GM12892 (cell line): ENCODE results near the gene HDAC1.

ENCODE experiments used
- DNase-seq: peaks from one replicate; pipeline ENCODE4 v3.0.0; 2011; ENCODE audit not compliant: insufficient read length
- FAIRE-seq: peaks from 2 replicates; lab custom pipeline; 2011; peaks lifted over from hg19 to GRCh38; lab: Jason Lieb, UNC
- POLR2A ChIP-seq: IDR thresholded peaks from 2 replicates; pipeline ENCODE4 v1.6.1; 2011; ENCODE audit warnings: low read depth, low read length, control low read depth
- POLR2AphosphoS5 ChIP-seq: IDR thresholded peaks from 2 replicates; pipeline ENCODE4 v1.6.1; 2011; ENCODE audit warnings: low read depth, low read length, control low read depth
- TAF1 ChIP-seq: IDR thresholded peaks from 2 replicates; pipeline ENCODE4 v1.6.1; 2011; ENCODE audit warnings: low read depth, mild to moderate bottlenecking, control low read depth, low read length, borderline replicate concordance

HDAC1 gene

DNA sequence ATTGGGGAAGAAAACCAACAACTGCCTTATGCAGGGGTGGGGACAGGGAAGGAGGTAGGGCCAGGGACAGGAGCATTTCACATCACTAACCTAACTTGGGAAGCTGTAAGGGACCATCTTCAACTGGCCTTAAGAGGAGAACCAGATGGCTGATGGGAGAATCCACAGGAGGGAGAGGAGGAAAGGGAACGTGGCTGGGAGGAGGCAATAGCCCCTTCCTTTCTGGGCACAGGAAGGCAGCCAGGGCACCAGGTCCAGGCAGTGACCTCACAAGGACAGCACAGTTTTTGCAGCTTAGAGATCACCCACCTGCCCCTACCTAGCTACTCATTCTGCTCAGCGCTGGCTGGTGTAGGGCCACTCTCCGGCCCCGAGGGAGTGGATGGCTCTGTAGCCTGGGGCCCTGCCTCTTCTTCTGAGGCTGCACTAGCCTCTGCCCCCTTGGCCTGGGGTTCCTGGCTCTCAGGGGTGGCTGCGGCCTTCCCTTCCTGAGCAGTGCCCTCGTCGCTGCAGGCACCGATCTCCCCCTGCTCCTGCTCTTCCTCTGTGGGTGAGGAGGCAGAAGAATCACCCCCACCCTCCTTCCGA lies 42.5 kb downstream of the HDAC1 start:
- FAIRE-seq: no peak
- DNase-seq: no peak
- TF ChIP-seq TAF1 (no peak), POLR2A (peak; percentile 64), POLR2AphosphoS5 (peak; percentile 85)

DNA sequence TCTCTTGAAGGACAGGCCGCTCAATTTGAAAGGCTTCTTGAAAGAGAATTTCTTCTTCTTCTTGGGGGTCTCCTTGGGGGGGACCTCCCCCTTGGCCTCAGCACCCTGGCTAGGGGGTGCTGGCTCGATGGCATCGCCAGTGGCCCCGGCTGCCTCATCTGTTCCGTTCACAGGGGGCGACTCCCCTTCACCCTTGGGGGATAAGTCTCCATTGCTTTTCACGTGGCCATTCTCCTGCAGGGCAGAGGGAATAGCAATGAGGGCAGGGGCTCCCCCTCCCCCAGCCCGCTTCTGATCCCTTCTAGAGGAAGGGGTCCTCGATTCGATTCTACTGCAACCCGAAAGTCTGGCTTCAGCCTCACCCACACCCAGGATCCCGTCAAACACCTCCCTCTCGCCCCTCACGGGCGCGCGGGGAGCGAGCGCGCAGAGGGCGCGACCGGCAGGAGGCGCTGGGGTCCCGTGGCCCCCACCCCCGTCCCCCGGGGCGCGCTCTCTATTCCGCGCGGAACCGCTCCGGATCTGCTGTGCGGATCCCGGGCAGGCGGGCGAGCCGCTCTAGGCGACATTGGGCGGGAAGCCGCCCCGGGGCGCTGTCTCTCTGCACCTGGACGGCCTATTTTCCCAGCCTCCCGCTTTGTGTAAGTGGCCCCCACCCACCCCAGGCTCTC lies 43.1 kb downstream of the HDAC1 start:
- TF ChIP-seq POLR2AphosphoS5 (no peak), TAF1 (no peak), POLR2A (no peak)
- DNase-seq (peak; percentile 57), FAIRE-seq (peak; percentile 78)

DNA sequence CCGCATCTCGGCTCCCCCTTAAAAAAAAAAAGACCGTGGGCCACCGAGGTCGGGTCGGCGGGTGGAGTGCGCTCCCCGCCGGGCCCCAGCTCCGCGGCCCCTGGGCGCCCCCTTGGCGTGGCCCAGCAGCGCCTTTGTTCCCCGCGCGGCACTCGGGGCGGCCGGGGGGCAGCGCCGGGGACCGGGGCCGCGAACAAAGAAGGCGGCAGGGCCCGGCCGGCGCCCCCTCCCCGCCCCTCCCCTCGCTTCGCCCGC lies 43.6 kb downstream of the HDAC1 start:
- FAIRE-seq: no peak
- no peak for DNase-seq
- TF ChIP-seq TAF1 (no peak), POLR2AphosphoS5 (no peak), POLR2A (no peak)

DNA sequence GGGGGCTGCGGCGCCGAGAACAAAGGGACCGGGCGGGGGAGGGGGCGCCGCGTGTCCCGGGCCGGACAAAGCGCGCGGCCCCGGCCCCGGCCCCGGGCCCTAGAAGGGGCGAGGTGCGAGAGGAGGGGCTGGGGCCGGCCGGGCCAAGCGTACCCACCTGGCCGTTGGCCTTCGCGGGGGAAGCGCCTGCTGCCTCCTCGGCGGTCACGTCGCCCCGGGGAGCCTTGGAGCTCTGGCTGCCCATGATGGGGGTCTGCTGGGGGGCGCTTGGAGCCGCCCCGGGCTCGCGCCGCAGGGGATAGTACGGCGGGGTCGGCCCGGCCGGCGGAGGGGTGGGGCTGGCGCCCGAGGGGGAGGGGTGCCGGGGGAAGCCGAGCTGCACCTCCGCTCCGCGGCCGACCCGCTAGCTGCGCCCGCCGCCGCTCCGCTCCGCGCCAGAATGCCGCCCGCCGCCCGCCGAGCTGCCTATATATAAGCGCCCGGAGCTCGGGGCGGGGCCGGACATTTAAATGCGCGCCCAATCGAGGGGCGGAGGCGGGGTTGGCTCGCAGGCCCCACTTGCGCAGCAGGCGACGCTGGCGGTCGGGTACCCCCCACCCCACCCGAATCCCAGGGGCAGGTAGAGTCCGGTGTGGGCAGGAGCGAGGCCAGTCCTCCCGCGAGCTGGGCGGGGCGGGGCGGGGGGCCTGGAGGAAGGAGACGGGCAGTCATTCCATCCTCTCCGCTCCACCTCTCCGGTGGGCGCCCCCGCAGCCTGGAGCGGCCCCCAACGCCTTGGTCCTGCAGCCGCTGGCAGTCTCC lies 44.1 kb downstream of the HDAC1 start, which contains the start of gene MARCKSL1:
Gene MARCKSL1 (minus strand): TSS at position 444 of the 801 bp plus-strand sequence. CDS start 200 bp downstream, at position 244.
- DNase-seq (peak; percentile 75), FAIRE-seq (peak; percentile 70)
- TF ChIP-seq POLR2AphosphoS5 (peak; percentile 88), POLR2A (peak; percentile 96), TAF1 (peak; percentile 93)

DNA sequence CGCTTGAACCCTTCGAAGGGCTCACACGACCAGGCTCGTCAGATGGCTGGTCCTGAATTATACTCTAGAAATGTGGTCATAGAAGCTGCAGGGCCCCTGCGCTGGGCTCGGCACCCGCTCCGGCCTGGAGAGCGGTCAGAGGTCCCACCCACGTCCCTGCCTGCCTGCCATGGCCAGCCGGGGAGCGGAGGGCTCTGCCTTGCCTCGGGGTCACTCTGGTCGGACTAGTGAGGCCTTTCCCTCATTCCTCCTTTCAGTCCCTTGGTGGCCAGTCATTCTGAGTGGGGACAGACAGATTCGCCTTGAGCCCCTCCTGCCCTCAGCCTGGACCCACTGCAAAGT lies 44.7 kb downstream of the HDAC1 start:
- TF ChIP-seq POLR2A (no peak), POLR2AphosphoS5 (no peak), TAF1 (no peak)
- peak; percentile 84 for FAIRE-seq

DNA sequence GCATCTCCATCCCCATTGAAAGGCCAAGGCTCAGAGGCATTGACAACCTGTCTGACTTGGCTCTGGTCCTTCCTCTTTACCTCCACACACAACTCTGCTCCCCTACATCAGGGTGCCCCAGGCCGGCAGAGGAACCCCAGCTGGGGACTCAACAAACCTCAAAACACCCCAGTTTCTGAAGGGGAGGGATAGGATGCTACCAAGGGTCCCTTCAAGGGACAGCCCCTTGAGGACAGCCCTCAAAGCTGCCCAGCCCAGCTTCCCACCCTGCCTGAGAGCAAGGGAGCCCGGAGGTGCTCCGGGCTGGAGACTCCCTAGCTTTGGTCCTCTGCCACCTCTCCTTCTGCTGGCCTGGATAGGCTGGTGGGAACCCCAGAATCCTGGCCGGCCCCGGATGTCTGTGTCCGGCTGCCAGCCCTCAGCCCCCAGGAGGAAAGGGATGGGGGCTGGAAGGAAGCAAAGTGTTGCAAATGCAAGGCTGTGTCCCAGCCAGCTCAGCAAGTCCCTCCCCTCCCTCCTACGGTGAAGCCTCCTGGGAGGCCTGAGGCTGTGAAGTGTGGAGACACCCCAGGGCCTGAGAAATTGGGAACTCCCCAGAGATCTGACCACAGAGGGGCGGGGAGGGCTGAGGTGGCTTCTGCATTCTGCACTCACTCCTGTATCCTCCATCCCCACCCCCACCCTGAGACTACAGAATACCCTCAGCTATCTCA lies 45.2 kb downstream of the HDAC1 start:
- peak; percentile 60 for DNase-seq
- no peak for TF ChIP-seq POLR2A
- TF ChIP-seq TAF1: no peak
- TF ChIP-seq POLR2AphosphoS5: no peak
- FAIRE-seq: peak; percentile 94

More for the DNA sequence above, 44.7 kb downstream of the HDAC1 start:
- no peak for DNase-seq

DNA sequence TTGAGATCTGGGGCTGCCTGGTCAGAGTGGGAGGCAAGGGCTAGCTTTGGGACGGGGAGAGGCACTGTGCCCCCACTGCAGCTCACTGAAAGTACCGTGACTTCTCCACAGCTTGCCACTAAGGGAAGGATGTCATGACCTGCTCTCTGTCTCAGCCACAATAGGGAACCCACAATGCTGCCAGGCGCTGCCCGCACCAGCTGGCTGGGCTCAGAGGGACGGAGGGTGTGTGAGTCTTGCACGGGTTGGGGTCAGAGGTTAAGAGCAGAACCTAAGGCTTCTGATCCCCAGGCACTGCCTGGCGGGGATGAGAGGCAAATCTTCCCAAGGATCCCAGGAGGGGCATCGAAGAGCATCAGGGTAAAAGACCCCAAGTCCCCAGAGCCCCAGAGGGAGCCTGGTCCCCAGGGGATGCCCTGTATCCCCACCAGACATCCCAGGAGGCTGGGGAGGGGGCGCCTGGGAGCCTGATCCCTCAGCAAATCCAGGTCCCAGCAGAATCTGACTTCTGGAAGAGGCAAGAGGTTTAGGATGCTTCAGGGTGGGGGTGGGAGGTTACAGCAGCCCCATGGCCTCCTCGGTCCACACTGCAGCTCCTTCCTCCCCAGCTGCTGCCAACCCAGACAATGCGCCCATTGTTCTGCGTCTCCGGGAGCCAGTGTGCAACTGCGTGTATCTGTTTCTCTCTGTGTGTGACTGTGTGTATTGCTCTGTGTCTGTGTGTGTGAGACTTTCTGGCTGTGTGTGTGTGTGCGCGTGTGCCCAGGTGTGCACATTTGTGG lies 46.2 kb downstream of the HDAC1 start:
- FAIRE-seq: peak; percentile 78
- DNase-seq: no peak

DNA sequence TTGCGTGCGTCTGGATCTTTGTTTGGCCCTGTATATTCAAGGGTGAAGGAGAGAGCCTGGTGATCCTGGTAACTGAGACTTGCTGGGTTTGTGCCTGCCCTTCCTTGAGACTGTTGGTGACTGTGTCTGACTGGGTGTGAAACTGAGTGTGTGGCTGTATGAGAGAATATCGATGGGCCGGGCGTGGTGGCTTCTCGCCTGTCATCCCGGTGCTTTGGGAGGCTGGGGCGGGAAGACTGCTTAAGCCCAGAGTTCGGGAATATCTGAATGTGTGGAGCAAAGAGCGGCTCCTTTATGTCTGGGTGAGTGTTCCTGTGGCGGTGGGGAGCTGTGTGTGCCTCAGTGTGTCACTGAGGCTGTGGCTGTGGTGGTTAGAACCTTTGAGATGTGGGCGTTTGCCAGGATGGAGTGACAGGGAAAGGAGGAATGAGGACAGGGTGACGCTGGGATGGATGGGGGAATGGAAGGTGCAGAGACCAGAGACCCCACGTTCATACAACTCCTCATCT lies 46.8 kb downstream of the HDAC1 start:
- no peak for TF ChIP-seq POLR2AphosphoS5
- TF ChIP-seq TAF1: no peak
- no peak for TF ChIP-seq POLR2A
- DNase-seq (no peak), FAIRE-seq (peak; percentile 74)

More for the DNA sequence above, 46.2 kb downstream of the HDAC1 start:
- TF ChIP-seq POLR2AphosphoS5 (no peak), POLR2A (no peak), TAF1 (no peak)

DNA sequence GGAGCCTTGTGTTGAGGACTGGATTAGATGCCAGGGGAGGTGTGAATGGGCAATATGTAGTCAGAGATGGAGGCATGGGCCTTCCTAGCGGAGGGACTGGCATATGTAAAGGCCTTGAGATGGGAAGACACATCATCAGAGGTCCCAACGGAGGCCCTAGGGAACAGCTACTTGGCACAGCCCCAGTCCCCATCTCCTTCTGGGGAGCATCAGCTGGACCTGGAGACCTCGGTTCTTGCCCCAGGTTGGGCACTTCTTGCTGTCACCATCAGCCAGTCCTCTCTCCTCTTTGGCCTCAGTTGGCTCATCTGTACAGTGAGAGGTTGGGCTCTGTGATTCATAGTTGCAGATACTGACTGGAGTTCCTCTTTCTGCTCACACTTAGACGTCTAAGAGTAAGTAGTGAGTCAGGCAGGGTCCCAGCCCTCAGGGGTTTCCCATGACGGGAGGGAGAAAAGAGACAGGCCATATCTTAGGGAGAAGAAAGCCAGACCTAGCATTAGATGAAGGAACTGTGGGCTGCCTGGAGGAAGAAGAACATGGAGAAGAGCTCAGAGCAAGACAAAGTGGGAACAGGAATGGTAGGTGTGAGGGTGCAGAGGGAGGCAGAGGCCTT lies 47.6 kb downstream of the HDAC1 start:
- FAIRE-seq: peak; percentile 88
- no peak for DNase-seq
- TF ChIP-seq POLR2AphosphoS5: no peak

DNA sequence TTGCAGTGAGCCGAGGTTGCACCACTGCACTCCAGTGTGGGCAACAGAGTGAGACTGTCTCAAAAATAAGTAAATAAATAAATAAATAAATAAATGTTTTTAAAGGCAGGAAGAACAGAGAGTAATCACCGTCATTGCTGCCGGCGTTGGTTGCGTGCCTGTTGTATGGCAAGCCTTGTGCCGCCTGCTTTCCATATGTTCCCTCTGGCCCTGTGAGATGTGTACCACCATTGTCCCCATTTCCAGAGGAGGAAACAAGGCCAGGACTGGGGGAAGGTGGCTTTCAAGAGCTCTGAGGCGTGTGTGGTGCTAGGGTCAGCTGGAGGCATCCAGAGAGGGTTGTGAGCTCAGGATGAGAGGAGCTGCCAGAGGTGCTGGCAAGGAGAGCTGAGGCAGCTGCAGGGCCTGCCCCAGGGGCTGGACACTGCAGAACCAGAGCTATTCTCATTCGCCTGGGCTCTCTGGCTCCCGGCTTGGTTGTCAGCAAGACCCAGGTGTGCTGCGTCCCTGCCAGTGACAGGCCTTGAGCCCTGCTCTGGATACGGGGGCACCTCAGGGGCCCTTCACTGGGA lies 49.4 kb downstream of the HDAC1 start:
- no peak for FAIRE-seq

More for the DNA sequence above, 49.4 kb downstream of the HDAC1 start:
- no peak for DNase-seq
- TF ChIP-seq TAF1 (no peak), POLR2AphosphoS5 (no peak), POLR2A (no peak)
